ENCODE data around the gene WDFY2.

GRCh38 chr13:51577690-51578089 is 6.6 kb upstream of the WDFY2 start:
- no peak for TF ChIP-seq SIN3A (conservative IDR thresholded peaks at IDR 0.05 in 1 of 2, IDR thresholded peaks at IDR 0.05 in 1 of 2; ENCODE audit: low read depth in 1 of 2, low read length in 2 of 2)
- TF ChIP-seq POLR2A (IDR thresholded peaks at IDR 0.05; ENCODE audit: control extremely low read depth in 1 of 2, low read depth in 2 of 2, low read length in 2 of 2): no peak
- no peak for TF ChIP-seq CTCF (IDR thresholded peaks at IDR 0.05; ENCODE audit: control extremely low read depth in 1 of 3, insufficient read depth in 1 of 3, low read depth in 1 of 3, low read length in 3 of 3)
- no peak for TF ChIP-seq EP300 (IDR thresholded peaks at IDR 0.05; ENCODE audit: borderline replicate concordance in 1 of 2, low read depth in 2 of 2, low read length in 2 of 2)
- TF ChIP-seq CREB1 (IDR thresholded peaks at IDR 0.05): no peak
- TF ChIP-seq TAF1 (IDR thresholded peaks at IDR 0.05; ENCODE audit: low read depth, low read length): no peak
- no peak for TF ChIP-seq RNF2 (IDR thresholded peaks at IDR 0.05; ENCODE audit: borderline replicate concordance, low read depth, low read length, missing control alignments, poor library complexity, severe bottlenecking)

Data from H1 (cell line).